Body of pancreas (tissue), 4 donors: ENCODE data around the gene CTSD. TPM values are rescaled to one million over a fixed set of nuclear protein-coding genes. Genes with fewer than 3 reads are reported as not detected.
A peak's percentile ranks its signal among the peaks of the same experiment; 100 is the strongest.

Experiments
- ATAC-seq: fragments of 150-250 bp; one replicate; pipeline ENCODE4 v1.9.1; 2016
- DNase-seq, 4 donors: peaks; one replicate each; pipeline ENCODE4 v3.0.0-alpha.2; 2019
- H3K27ac ChIP-seq, 4 donors: fragments of 200-600 bp; sonication (generic); 1 replicate in 3 of 4; 2 replicates in 1 of 4; pipeline versions ENCODE4 v1.5.1 to v1.6.1; 2016 to 2019; ENCODE audit warnings: mild to moderate bottlenecking in 1 of 4, mixed read lengths in 1 of 4, moderate library complexity in 1 of 4
- H3K27me3 ChIP-seq, 2 donors: fragments of 200-600 bp; sonication (generic); one replicate each; pipeline ENCODE4 v1.6.0; 2016; ENCODE audit warnings: mild to moderate bottlenecking in 1 of 2
- H3K36me3 ChIP-seq, 2 donors: fragments of 200-600 bp; sonication (generic); replicated peaks in 1 of 2; 2 replicates each; pipeline ENCODE4 v1.5.1; 2016; ENCODE audit warnings: low read depth in 2 of 2; ENCODE audit not compliant: insufficient read depth in 1 of 2
- H3K4me1 ChIP-seq: fragments of 200-600 bp; sonication (generic); one replicate; pipeline ENCODE4 v1.6.0; 2016
- H3K4me3 ChIP-seq, 2 donors: fragments of 200-600 bp; sonication (generic); 1 replicate in 1 of 2; 2 replicates in 1 of 2; pipeline ENCODE4 v1.5.1; 2016 to 2019
- H3K9me3 ChIP-seq, 3 donors: fragments of 200-600 bp; sonication (generic); 1 replicate in 2 of 3; 2 replicates in 1 of 3; pipeline ENCODE4 v1.5.1; 2016
- CTCF ChIP-seq, 7 experiments: fragments of 450-650 bp in 4 of 7; fragments of 200-600 bp in 3 of 7; sonication (generic) in 3 of 7; IDR thresholded peaks; one replicate each; pipeline ENCODE4 v1.5.1; 2016 to 2019; ENCODE audit warnings: antibody characterized with exemption in 7 of 7
- POLR2A ChIP-seq, 3 donors: fragments of 450-650 bp; IDR thresholded peaks; one replicate each; pipeline ENCODE4 v1.6.1; 2016; ENCODE audit warnings: antibody characterized with exemption in 3 of 3, mild to moderate bottlenecking in 2 of 3
- WGBS, 2 donors: methylation state at CpG; one replicate each; pipeline ENCODE4 v1.1.5; 2017; 5-methylcytosine and 5-hydroxymethylcytosine counted together
- intact Hi-C: fragments of 100-400 bp; cut with DNase I; formaldehyde crosslinking; loops from one replicate; pipeline ENCODE4 v1.15.1; 2023
- total RNA-seq, 2 donors: library from RNA; depleted of rRNA; stranded (reverse); fragments of >200 nt; gene quantifications; one replicate each; pipeline ENCODE4 v1.1.0, GENCODE V29; 2016

CTSD gene
- total RNA-seq, 2 donors from 2014 or later = 214 to 255 TPM

DNA sequence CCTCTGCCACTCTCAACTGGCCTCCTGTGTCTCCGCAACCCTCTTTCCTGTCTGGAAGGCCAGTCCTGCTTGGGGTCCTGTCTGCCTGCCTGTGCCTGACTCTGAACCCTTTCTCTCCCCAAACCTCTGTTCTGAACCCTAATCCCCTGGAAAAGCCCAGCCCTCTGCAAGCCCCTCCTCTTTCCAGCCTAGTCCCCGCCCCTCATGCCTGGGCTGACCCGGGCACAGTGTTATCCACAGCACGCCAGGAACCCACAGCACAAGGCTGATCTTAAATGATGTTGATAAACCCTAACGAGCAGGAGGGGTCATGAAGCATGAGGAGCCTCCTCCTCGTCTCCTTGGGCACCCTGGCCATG, 13.3 kb downstream of the CTSD start, which contains the start of gene IFITM10:
IFITM10 (minus strand) TSS at position 115 of the 359 bp plus-strand sequence. CDS start 153 bp downstream, outside the sequence.
- 29 to 33% methylated on average over 5 to 6 of the region's 6 CpGs for WGBS, 2 donors
- no peaks in the 10 kb centered on the region for H3K9me3 ChIP-seq
- peak in 1 of 4 donors; percentile 48 for DNase-seq
- H3K4me3 ChIP-seq = no peak within 1 kb of the TSS
- H3K27ac ChIP-seq = no peak within 1 kb of the TSS
- no peak for TF ChIP-seq POLR2A (IDR thresholded peaks at IDR 0.05)
- TF ChIP-seq CTCF (IDR thresholded peaks at IDR 0.05) = no peak
- intact Hi-C loops = no loop called here
- peaks cover 0 to 21% of the 10 kb centered on the region in 2 donors for H3K36me3 ChIP-seq
- ATAC-seq = peak; percentile 23
- peaks cover 29% of the 10 kb centered on the region for H3K4me1 ChIP-seq
- H3K27me3 ChIP-seq = no peaks in the 10 kb centered on the region

GRCh38 chr11:1749395-1750351, 14.1 kb downstream of the CTSD start:
- intact Hi-C loops = no loop called here
- WGBS, 2 donors = 14 to 21% methylated on average over 24 to 25 of the region's 25 CpGs
- no peaks in the 10 kb centered on the region for H3K27me3 ChIP-seq
- DNase-seq (no peak), ATAC-seq (peak; percentile 15)
- TF ChIP-seq CTCF (IDR thresholded peaks at IDR 0.05) (no peak), POLR2A (IDR thresholded peaks at IDR 0.05) (no peak)
- H3K4me1 ChIP-seq = peaks cover 37% of the 10 kb centered on the region
- H3K36me3 ChIP-seq = peaks cover 0 to 15% of the 10 kb centered on the region in 2 donors
- H3K4me3 ChIP-seq = no peak overlapping the region
- no peaks in the 10 kb centered on the region for H3K9me3 ChIP-seq
- H3K27ac ChIP-seq = no peak overlapping the region

- no peak overlapping the region for H3K4me3 ChIP-seq
- 2 to 5% methylated on average over 3 to 62 of the region's 84 CpGs for WGBS, 2 donors
- peaks cover 0 to 9% of the 10 kb centered on the region in 2 donors for H3K36me3 ChIP-seq
- peak; percentile 17 for ATAC-seq
- intact Hi-C loops = no loop called here
- H3K27ac ChIP-seq = no peak overlapping the region
- no peaks in the 10 kb centered on the region for H3K27me3 ChIP-seq
- no peak for DNase-seq
- TF ChIP-seq CTCF (IDR thresholded peaks at IDR 0.05) (no peak), POLR2A (IDR thresholded peaks at IDR 0.05) (no peak)
- no peaks in the 10 kb centered on the region for H3K9me3 ChIP-seq
- H3K4me1 ChIP-seq = peaks cover 40% of the 10 kb centered on the region
Observed at GRCh38 chr11:1748636-1749394, 14.9 kb downstream of the CTSD start.

- peaks cover 40% of the 10 kb centered on the region for H3K4me1 ChIP-seq
- no peak overlapping the region for H3K4me3 ChIP-seq
- intact Hi-C loops = no loop called here
- 51 to 79% methylated on average over 27 to 63 of the region's 72 CpGs for WGBS, 2 donors
- peaks cover 0 to 1% of the 10 kb centered on the region in 2 donors for H3K36me3 ChIP-seq
- no peak for TF ChIP-seq POLR2A (IDR thresholded peaks at IDR 0.05)
- no peak for TF ChIP-seq CTCF (IDR thresholded peaks at IDR 0.05)
- H3K9me3 ChIP-seq = no peaks in the 10 kb centered on the region
- DNase-seq = no peak
- H3K27ac ChIP-seq = no peak overlapping the region
- no peaks in the 10 kb centered on the region for H3K27me3 ChIP-seq
- ATAC-seq = no peak
Observed at GRCh38 chr11:1747753-1748635, 15.7 kb downstream of the CTSD start.
